Suprapubic skin (tissue), 4 donors: Measurements from ENCODE around the gene PRRT4. TPM values are rescaled to one million over a fixed set of nuclear protein-coding genes. Genes with fewer than 3 reads are reported as not detected.

Experiments used
- DNase-seq, 2 donors: peaks; one replicate each; pipeline ENCODE4 v3.0.0-alpha.2; 2019; ENCODE audit warnings: low spot score in 2 of 2
- H3K27ac ChIP-seq: fragments of 200-600 bp; sonication (generic); one replicate; pipeline ENCODE4 v1.5.1; 2019
- H3K27me3 ChIP-seq: fragments of 200-600 bp; sonication (generic); one replicate; pipeline ENCODE4 v1.5.1; 2019
- H3K36me3 ChIP-seq: fragments of 200-600 bp; sonication (generic); one replicate; pipeline ENCODE4 v1.5.1; 2019
- H3K4me1 ChIP-seq: fragments of 200-600 bp; sonication (generic); one replicate; pipeline ENCODE4 v1.5.1; 2019
- H3K4me3 ChIP-seq: fragments of 200-600 bp; sonication (generic); one replicate; pipeline ENCODE4 v1.5.1; 2019; ENCODE audit warnings: mild to moderate bottlenecking
- H3K9me3 ChIP-seq: fragments of 200-600 bp; sonication (generic); one replicate; pipeline ENCODE4 v1.5.1; 2019
- CTCF ChIP-seq, 2 donors: fragments of 200-600 bp in 1 of 2; fragments of 450-650 bp in 1 of 2; sonication (generic) in 1 of 2; IDR thresholded peaks; one replicate each; pipeline ENCODE4 v1.5.1; 2016 to 2019; ENCODE audit warnings: antibody characterized with exemption in 2 of 2, mild to moderate bottlenecking in 1 of 2, moderate library complexity in 1 of 2
- EP300 ChIP-seq: sonication (generic); formaldehyde crosslinking; IDR thresholded peaks from one replicate; pipeline ENCODE4 v1.6.1; 2017; ENCODE audit warnings: antibody characterized with exemption
- POLR2A ChIP-seq, 2 donors: fragments of 450-650 bp; IDR thresholded peaks; one replicate each; pipeline ENCODE4 v1.6.1; 2017; ENCODE audit warnings: antibody characterized with exemption in 2 of 2, mild to moderate bottlenecking in 2 of 2, moderate library complexity in 2 of 2
- POLR2AphosphoS5 ChIP-seq, 3 donors: sonication (generic); formaldehyde crosslinking; IDR thresholded peaks; one replicate each; pipeline ENCODE4 v1.6.1; 2017; ENCODE audit warnings: antibody characterized with exemption in 3 of 3
- whole genome bisulfite sequencing: methylation state at CpG from one replicate; pipeline ENCODE4 v1.1.5; 2018; 5-methylcytosine and 5-hydroxymethylcytosine counted together
- total RNA-seq, 4 donors: library from RNA; depleted of rRNA; stranded (reverse); fragments of >200 nt; gene quantifications; one replicate each; pipeline ENCODE4 v1.1.0, GENCODE V29; 2016

Gene PRRT4
- total RNA-seq, 4 donors from 2014 or later, result 1.4 to 13.0 (median 6.4) TPM

GRCh38 chr7:128399991-128400390, 38.5 kb upstream of the PRRT4 start:
- H3K4me3 ChIP-seq, result no peak overlapping the region
- no peaks in the 10 kb centered on the region for H3K27me3 ChIP-seq
- no peaks in the 10 kb centered on the region for H3K9me3 ChIP-seq
- H3K36me3 ChIP-seq, result peaks cover 63% of the 10 kb centered on the region
- peak in 1 of 2 donors; percentile 40 for DNase-seq
- peaks cover 12% of the 10 kb centered on the region for H3K4me1 ChIP-seq
- no peak for TF ChIP-seq CTCF (IDR thresholded peaks at IDR 0.05)
- TF ChIP-seq EP300, result no peak
- no peak for TF ChIP-seq POLR2AphosphoS5 (IDR thresholded peaks at IDR 0.05)
- no peak for TF ChIP-seq POLR2A (IDR thresholded peaks at IDR 0.05)
- H3K27ac ChIP-seq, result no peak overlapping the region
- WGBS, result 95% methylated on average over 4 of the region's 7 CpGs

GRCh38 chr7:128398841-128399135, 37.3 kb upstream of the PRRT4 start:
- H3K4me1 ChIP-seq, result no peaks in the 10 kb centered on the region
- no peak overlapping the region for H3K27ac ChIP-seq
- H3K36me3 ChIP-seq, result peaks cover 75% of the 10 kb centered on the region
- H3K4me3 ChIP-seq, result no peak overlapping the region
- DNase-seq, result no peak
- 54% methylated on average over 5 of the region's 6 CpGs for WGBS
- H3K9me3 ChIP-seq, result no peaks in the 10 kb centered on the region
- H3K27me3 ChIP-seq, result no peaks in the 10 kb centered on the region
- no peak for TF ChIP-seq CTCF (IDR thresholded peaks at IDR 0.05)
- no peak for TF ChIP-seq POLR2A (IDR thresholded peaks at IDR 0.05)
- no peak for TF ChIP-seq EP300
- TF ChIP-seq POLR2AphosphoS5 (IDR thresholded peaks at IDR 0.05), result no peak

GRCh38 chr7:128398016-128398840, 36.7 kb upstream of the PRRT4 start:
- WGBS, result 75% methylated on average over 8 of the region's 16 CpGs
- Histone ChIP-seq H3K4me3 (no peak overlapping the region), H3K36me3 (peaks cover 81% of the 10 kb centered on the region), H3K27me3 (no peaks in the 10 kb centered on the region), H3K27ac (no peak overlapping the region), H3K9me3 (no peaks in the 10 kb centered on the region), H3K4me1 (no peaks in the 10 kb centered on the region)
- no peak for TF ChIP-seq EP300
- peak; percentile 81 to 94 for TF ChIP-seq CTCF (IDR thresholded peaks at IDR 0.05)
- peak in 1 of 2 donors; percentile 74 for DNase-seq

GRCh38 chr7:128396357-128396756, 34.9 kb upstream of the PRRT4 start:
- peaks cover 91% of the 10 kb centered on the region for H3K36me3 ChIP-seq
- no peaks in the 10 kb centered on the region for H3K9me3 ChIP-seq
- WGBS, result 100% methylated on average over 3 of the region's 11 CpGs
- no peak overlapping the region for H3K4me3 ChIP-seq
- peak in 1 of 2 donors; percentile 53 for DNase-seq
- H3K4me1 ChIP-seq, result no peaks in the 10 kb centered on the region
- H3K27ac ChIP-seq, result no peak overlapping the region
- no peaks in the 10 kb centered on the region for H3K27me3 ChIP-seq
- no peak for TF ChIP-seq POLR2AphosphoS5 (IDR thresholded peaks at IDR 0.05)
- TF ChIP-seq POLR2A (IDR thresholded peaks at IDR 0.05), result no peak
- TF ChIP-seq CTCF (IDR thresholded peaks at IDR 0.05), result no peak
- no peak for TF ChIP-seq EP300

- H3K27ac ChIP-seq, result no peak overlapping the region
- H3K36me3 ChIP-seq, result peaks cover 85% of the 10 kb centered on the region
- 97% methylated on average over 3 of the region's 3 CpGs for WGBS
- no peaks in the 10 kb centered on the region for H3K9me3 ChIP-seq
- H3K4me1 ChIP-seq, result no peaks in the 10 kb centered on the region
- H3K27me3 ChIP-seq, result no peaks in the 10 kb centered on the region
- DNase-seq, result peak in 1 of 2 donors; percentile 31
- no peak overlapping the region for H3K4me3 ChIP-seq
- TF ChIP-seq POLR2A (IDR thresholded peaks at IDR 0.05), result no peak
- no peak for TF ChIP-seq CTCF (IDR thresholded peaks at IDR 0.05)
- no peak for TF ChIP-seq EP300
- no peak for TF ChIP-seq POLR2AphosphoS5 (IDR thresholded peaks at IDR 0.05)
These were observed 34.3 kb upstream of the PRRT4 start for GRCh38 chr7:128395748-128396147.
